Gastrocnemius medialis (tissue), 4 donors: Measurements from ENCODE around the gene RAPGEF1.

ENCODE experiments used
- POLR2A ChIP-seq, 2 donors: fragments of 450-650 bp; IDR thresholded peaks; one replicate each; pipeline ENCODE4 v1.6.1; 2017; ENCODE audit warnings: antibody characterized with exemption in 2 of 2, mild to moderate bottlenecking in 2 of 2, moderate library complexity in 2 of 2
- TF ChIP-seq, protein P1 (sequence below), 5 experiments: fragments of 450-650 bp in 3 of 5; fragments of 200-600 bp in 2 of 5; sonication (generic) in 2 of 5; IDR thresholded peaks in 4 of 5; conservative IDR thresholded peaks in 1 of 5; 1 replicate in 4 of 5; 2 replicates in 1 of 5; pipeline ENCODE4 v1.5.1; 2016 to 2019; ENCODE audit warnings: antibody characterized with exemption in 5 of 5, mild to moderate bottlenecking in 3 of 5, moderate library complexity in 3 of 5

DNA sequence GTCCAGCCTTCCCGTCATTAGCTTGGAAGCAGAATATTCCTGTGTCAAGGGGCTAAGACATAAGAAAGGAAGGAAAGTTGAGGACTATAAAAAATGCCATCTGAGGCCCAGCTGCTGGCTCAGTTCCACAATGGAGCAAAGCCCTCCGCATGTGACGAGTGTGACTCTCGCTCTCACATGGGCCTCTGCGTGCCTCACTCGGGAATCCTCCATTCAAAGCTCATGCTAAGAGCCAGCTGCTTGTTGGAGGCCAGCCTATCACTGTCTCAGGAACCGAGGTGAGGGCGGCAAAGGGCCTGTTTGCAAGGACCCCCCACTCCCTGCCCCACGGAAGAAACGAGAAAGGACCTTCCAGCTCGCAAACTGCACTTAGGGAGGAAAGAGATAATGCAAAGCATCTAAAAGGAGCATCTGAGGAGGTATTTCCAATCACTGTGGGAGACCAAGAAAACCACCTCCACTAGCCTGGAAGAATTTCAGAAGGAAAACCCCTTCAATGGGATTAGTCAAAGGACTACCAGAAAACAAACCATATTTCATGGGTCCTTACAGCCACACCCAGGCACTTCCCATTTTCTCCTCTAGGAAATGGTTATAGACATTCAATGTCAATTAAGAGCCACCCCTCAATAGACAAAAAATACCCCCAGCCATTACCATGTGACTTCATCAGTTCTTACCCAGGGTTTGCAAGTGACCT lies 99.3 kb downstream of the RAPGEF1 start:
- TF ChIP-seq, protein P1, sequence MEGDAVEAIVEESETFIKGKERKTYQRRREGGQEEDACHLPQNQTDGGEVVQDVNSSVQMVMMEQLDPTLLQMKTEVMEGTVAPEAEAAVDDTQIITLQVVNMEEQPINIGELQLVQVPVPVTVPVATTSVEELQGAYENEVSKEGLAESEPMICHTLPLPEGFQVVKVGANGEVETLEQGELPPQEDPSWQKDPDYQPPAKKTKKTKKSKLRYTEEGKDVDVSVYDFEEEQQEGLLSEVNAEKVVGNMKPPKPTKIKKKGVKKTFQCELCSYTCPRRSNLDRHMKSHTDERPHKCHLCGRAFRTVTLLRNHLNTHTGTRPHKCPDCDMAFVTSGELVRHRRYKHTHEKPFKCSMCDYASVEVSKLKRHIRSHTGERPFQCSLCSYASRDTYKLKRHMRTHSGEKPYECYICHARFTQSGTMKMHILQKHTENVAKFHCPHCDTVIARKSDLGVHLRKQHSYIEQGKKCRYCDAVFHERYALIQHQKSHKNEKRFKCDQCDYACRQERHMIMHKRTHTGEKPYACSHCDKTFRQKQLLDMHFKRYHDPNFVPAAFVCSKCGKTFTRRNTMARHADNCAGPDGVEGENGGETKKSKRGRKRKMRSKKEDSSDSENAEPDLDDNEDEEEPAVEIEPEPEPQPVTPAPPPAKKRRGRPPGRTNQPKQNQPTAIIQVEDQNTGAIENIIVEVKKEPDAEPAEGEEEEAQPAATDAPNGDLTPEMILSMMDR (IDR thresholded peaks at IDR 0.05 in 4 of 5, conservative IDR thresholded peaks at IDR 0.05 in 1 of 5) = no peak
- no peak for TF ChIP-seq POLR2A (IDR thresholded peaks at IDR 0.05)
